Skeletal muscle satellite cell (primary cell): ENCODE data around the gene TRAPPC8.
A peak's percentile ranks its signal among the peaks of the same experiment; 100 is the strongest.
"Not testable (repeated sequence)": the region's sequence is repeated elsewhere in the genome, so short reads cannot be mapped to it uniquely, and the experiment has no call there.

Experiments
- H3K27me3 ChIP-seq: 2 replicates; pipeline ENCODE4 v1.7.0; 2013; ENCODE audit warnings: low read length; ENCODE audit not compliant: control insufficient read depth, insufficient read depth
- H3K36me3 ChIP-seq: 2 replicates; pipeline ENCODE4 v1.7.0; 2013; ENCODE audit warnings: mild to moderate bottlenecking, control low read depth, low read length; ENCODE audit not compliant: insufficient read depth
- H3K4me1 ChIP-seq: 2 replicates; pipeline ENCODE4 v1.7.0; 2013; ENCODE audit warnings: low read length; ENCODE audit not compliant: control insufficient read depth, insufficient read depth
- H3K4me2 ChIP-seq: 2 replicates; pipeline ENCODE4 v1.7.0; 2013; ENCODE audit warnings: mild to moderate bottlenecking, low read length
- H3K4me3 ChIP-seq: 2 replicates; pipeline ENCODE4 v1.7.0; 2013; ENCODE audit warnings: low read length
- H3K9ac ChIP-seq: 2 replicates; pipeline ENCODE4 v1.7.0; 2013; ENCODE audit warnings: mild to moderate bottlenecking, low read depth, low read length, moderate library complexity
- H3K9me3 ChIP-seq: replicated peaks from 2 replicates; pipeline ENCODE4 v1.7.0; 2013; ENCODE audit warnings: mild to moderate bottlenecking, control low read depth, low read length

The TRAPPC8 gene

GRCh38 chr18:31941010-31941809 lies 1.7 kb downstream of the TRAPPC8 start:
- Histone ChIP-seq H3K27me3 (no peaks in the 10 kb centered on the region), H3K4me1 (peaks cover 7% of the 10 kb centered on the region), H3K36me3 (no peaks in the 10 kb centered on the region), H3K9ac (peak overlapping the region; percentile 98), H3K9me3 (no peaks in the 10 kb centered on the region), H3K4me3 (peak overlapping the region; percentile 88), H3K4me2 (peak overlapping the region; percentile 81)

- H3K36me3 ChIP-seq, result not testable (repeated sequence)
Observed at GRCh38 chr18:31934773-31935172, 8.2 kb downstream of the TRAPPC8 start.

GRCh38 chr18:31931886-31932240 lies 11.1 kb downstream of the TRAPPC8 start:
- Histone ChIP-seq H3K9ac (peak overlapping the region; percentile 40), H3K4me3 (no peak overlapping the region), H3K4me1 (peaks cover 17% of the 10 kb centered on the region), H3K27me3 (no peaks in the 10 kb centered on the region), H3K36me3 (peaks cover 8% of the 10 kb centered on the region), H3K9me3 (no peaks in the 10 kb centered on the region), H3K4me2 (peak overlapping the region; percentile 55)

More at GRCh38 chr18:31934773-31935172, 8.2 kb downstream of the TRAPPC8 start:
- H3K27me3 ChIP-seq, H3K9me3 ChIP-seq, H3K9ac ChIP-seq, H3K4me3 ChIP-seq, H3K4me2 ChIP-seq: not testable (repeated sequence)
- H3K4me1 ChIP-seq, result peaks cover 17% of the 10 kb centered on the region

GRCh38 chr18:31931163-31931885 lies 11.6 kb downstream of the TRAPPC8 start:
- peak overlapping the region; percentile 40 for H3K9ac ChIP-seq
- H3K4me1 ChIP-seq, result peaks cover 17% of the 10 kb centered on the region
- H3K36me3 ChIP-seq, result peaks cover 12% of the 10 kb centered on the region

GRCh38 chr18:31929273-31929672 lies 13.7 kb downstream of the TRAPPC8 start:
- Histone ChIP-seq H3K9ac (no peak overlapping the region), H3K27me3 (no peaks in the 10 kb centered on the region), H3K4me3 (no peak overlapping the region), H3K4me1 (peaks cover 17% of the 10 kb centered on the region), H3K4me2 (no peak overlapping the region), H3K9me3 (no peaks in the 10 kb centered on the region), H3K36me3 (peaks cover 17% of the 10 kb centered on the region)

More at GRCh38 chr18:31931163-31931885, 11.6 kb downstream of the TRAPPC8 start:
- Histone ChIP-seq H3K4me2 (peak overlapping the region; percentile 55), H3K9me3 (no peaks in the 10 kb centered on the region), H3K27me3 (no peaks in the 10 kb centered on the region), H3K4me3 (no peak overlapping the region)

- not testable (repeated sequence) for H3K9me3 ChIP-seq, H3K4me2 ChIP-seq, H3K9ac ChIP-seq, H3K4me3 ChIP-seq, H3K27me3 ChIP-seq
- H3K4me1 ChIP-seq, result peaks cover 13% of the 10 kb centered on the region
- peaks cover 16% of the 10 kb centered on the region for H3K36me3 ChIP-seq
Observed at GRCh38 chr18:31926988-31927387, 15.9 kb downstream of the TRAPPC8 start.

- Histone ChIP-seq H3K4me3 (no peak overlapping the region), H3K9ac (no peak overlapping the region), H3K36me3 (peaks cover 11% of the 10 kb centered on the region), H3K27me3 (no peaks in the 10 kb centered on the region), H3K4me1 (no peaks in the 10 kb centered on the region), H3K9me3 (no peaks in the 10 kb centered on the region), H3K4me2 (no peak overlapping the region)
Observed at GRCh38 chr18:31920277-31920676, 22.7 kb downstream of the TRAPPC8 start.

GRCh38 chr18:31919366-31919765 lies 23.6 kb downstream of the TRAPPC8 start:
- not testable (repeated sequence) for H3K9me3 ChIP-seq, H3K4me3 ChIP-seq, H3K4me1 ChIP-seq, H3K27me3 ChIP-seq, H3K4me2 ChIP-seq, H3K9ac ChIP-seq
- peaks cover 11% of the 10 kb centered on the region for H3K36me3 ChIP-seq

- Histone ChIP-seq H3K4me3 (no peak overlapping the region), H3K36me3 (peaks cover 11% of the 10 kb centered on the region), H3K9ac (no peak overlapping the region), H3K4me2 (no peak overlapping the region), H3K9me3 (no peaks in the 10 kb centered on the region), H3K4me1 (no peaks in the 10 kb centered on the region), H3K27me3 (no peaks in the 10 kb centered on the region)
Observed at GRCh38 chr18:31918733-31919132, 24.2 kb downstream of the TRAPPC8 start.

- peaks cover 36% of the 10 kb centered on the region for H3K36me3 ChIP-seq
- no peak overlapping the region for H3K4me2 ChIP-seq
- no peaks in the 10 kb centered on the region for H3K27me3 ChIP-seq
- H3K9me3 ChIP-seq, result no peaks in the 10 kb centered on the region
- no peak overlapping the region for H3K4me3 ChIP-seq
- no peaks in the 10 kb centered on the region for H3K4me1 ChIP-seq
- no peak overlapping the region for H3K9ac ChIP-seq
Observed at GRCh38 chr18:31901063-31901462, 41.9 kb downstream of the TRAPPC8 start.

GRCh38 chr18:31899771-31900170 lies 43.2 kb downstream of the TRAPPC8 start:
- not testable (repeated sequence) for H3K9me3 ChIP-seq, H3K4me1 ChIP-seq, H3K4me3 ChIP-seq, H3K27me3 ChIP-seq, H3K9ac ChIP-seq, H3K4me2 ChIP-seq
- H3K36me3 ChIP-seq, result peaks cover 29% of the 10 kb centered on the region
